Left kidney (tissue), 2 donors: ENCODE measurements around the gene SYTL5. TPM values are rescaled to one million over a fixed set of nuclear protein-coding genes. Genes with fewer than 3 reads are reported as not detected.

ENCODE experiments used
- DNase-seq: peaks from one replicate; pipeline ENCODE4 v3.0.0-alpha.2; 2013
- polyA plus RNA-seq: library from polyadenylated mRNA; unstranded; fragments of 120-200 nt; gene quantifications from one replicate; pipeline ENCODE4 v1.2.1, GENCODE V29; 2013; ENCODE audit not compliant: insufficient read length

SYTL5 gene
- polyA plus RNA-seq, 1 donor = 3.3 TPM

GRCh38 chrX:38028300-38028699 lies 21.9 kb downstream of the SYTL5 start:
- DNase-seq = no peak

DNA sequence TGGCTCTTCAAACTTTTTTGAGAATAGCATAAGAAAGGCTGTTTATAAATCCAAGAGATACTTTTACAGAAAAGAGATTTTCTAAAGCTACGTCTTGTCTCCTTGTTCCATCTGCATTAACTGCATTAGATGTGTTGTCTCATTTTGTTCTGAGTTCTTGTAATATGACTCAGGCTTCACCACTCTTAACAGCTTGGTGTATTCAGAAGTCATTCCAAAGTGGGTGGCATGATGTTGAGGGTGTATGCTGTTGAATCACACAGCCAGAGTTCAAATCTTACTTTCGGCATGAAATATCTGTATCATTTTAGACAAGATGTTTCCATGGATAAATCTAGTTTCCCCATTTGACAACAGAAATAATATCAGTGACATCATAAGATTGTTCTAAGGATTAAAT lies 30.1 kb downstream of the SYTL5 start:
- no peak for DNase-seq

GRCh38 chrX:38038501-38038900 lies 32.1 kb downstream of the SYTL5 start:
- no peak for DNase-seq

DNA sequence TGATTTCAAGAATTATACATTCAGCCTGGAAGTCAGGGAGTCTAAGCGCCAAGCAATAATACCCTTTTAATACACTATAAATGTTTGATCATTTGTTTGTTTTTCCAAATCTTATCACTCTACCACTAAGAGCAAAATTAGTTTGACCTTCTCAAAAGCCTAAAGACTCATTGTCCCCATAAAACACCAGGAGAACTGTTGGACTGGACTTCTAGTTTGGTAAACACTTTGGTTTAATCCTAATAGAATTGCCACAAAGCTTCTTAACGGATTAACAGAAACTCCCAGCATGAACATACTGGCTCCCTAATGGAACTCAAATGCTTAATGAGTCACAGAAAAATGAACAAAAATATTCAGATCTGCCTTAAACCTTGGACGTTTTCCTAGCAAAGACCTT lies 34.9 kb downstream of the SYTL5 start:
- no peak for DNase-seq

DNA sequence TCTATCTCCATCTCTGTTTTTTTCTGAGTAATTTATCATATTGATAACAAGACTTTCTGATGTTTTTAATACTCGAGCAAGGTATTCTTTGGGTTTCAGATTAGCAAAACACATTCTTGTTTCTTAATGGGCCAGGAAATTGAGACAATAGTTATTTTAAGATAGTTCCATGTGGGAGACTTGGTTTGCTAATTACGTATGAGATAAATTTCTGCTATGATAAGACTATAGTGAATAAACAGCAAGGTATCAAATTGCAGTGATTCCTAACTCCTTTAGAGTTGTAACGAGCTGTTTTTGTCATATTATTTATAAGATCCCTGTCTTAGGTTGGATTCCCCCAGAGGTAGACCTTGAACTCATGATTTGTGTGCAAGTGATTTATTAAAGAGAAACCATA lies 38.3 kb downstream of the SYTL5 start:
- DNase-seq = no peak

DNA sequence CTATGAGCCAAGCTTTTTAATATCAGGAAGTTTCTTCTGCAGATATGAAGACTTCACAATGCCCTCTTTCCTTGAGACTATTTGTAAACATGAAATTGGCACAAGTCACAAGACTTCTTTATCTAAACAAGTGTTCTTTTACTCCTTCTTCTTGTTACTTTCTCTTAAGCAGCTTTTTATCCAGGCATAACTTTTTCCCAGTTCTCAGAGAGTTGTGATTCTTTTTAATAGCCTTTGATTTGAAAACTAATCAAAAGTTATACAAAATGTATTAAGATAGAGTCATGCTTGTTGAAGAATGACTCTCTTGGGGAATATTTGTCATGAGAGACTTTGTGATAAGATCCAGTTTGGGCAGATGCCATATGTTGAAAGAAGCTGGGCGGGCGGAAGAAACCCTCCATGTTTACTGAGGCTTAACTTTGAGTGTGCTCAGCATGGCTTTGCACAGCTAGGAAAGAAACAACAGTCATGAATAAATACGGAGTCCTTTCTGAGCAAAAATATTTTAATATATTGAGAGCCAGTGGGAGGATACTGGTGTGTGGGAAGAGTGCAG lies 39.3 kb downstream of the SYTL5 start:
- peak; percentile 20 for DNase-seq

GRCh38 chrX:38048886-38049285 lies 42.5 kb downstream of the SYTL5 start:
- no peak for DNase-seq

DNA sequence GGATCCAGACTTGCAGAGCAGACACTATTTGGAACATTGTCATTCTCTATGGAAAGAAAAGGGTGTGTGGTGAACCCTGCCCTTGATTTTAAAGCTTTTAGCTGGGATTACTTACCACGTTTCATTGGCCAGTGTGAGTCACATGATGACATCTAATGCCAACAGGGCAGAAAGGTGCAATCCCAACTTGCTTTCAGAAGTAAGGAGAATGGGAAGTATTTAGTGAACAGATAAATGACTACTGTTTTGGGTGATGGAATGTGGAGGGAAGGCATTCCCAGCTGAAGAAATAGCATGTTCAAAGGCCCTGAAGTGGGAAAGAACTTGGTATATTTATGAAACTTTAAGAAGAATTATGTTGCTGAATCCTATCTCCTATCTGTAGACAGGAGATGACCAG lies 44.5 kb downstream of the SYTL5 start:
- DNase-seq = no peak

DNA sequence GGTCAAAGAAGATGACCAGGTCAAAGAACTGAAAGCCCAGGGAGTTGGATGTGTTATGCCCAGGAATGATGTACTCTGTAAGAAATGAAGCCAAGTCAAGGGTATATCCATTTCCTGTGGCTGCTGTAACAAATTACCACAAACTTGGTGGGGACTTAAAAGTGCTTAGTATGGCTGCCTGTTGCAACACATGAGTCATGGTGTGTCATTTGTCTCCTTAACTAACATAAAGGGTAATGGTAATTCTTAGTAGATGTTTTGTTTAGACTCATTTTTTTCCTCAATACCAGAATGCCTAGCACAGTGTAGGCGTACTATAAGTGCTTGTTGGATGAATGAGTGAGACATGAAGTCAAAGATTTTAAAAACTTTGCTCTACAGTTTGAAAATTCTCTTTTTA lies 45.7 kb downstream of the SYTL5 start:
- no peak for DNase-seq

- no peak for DNase-seq
Measured at GRCh38 chrX:38055170-38055847, 49.0 kb downstream of the SYTL5 start.

GRCh38 chrX:38060331-38060878 lies 54.1 kb downstream of the SYTL5 start:
- DNase-seq = no peak

GRCh38 chrX:38061335-38061734 lies 55.0 kb downstream of the SYTL5 start:
- no peak for DNase-seq

GRCh38 chrX:38066934-38067333 lies 60.6 kb downstream of the SYTL5 start:
- DNase-seq = no peak

DNA sequence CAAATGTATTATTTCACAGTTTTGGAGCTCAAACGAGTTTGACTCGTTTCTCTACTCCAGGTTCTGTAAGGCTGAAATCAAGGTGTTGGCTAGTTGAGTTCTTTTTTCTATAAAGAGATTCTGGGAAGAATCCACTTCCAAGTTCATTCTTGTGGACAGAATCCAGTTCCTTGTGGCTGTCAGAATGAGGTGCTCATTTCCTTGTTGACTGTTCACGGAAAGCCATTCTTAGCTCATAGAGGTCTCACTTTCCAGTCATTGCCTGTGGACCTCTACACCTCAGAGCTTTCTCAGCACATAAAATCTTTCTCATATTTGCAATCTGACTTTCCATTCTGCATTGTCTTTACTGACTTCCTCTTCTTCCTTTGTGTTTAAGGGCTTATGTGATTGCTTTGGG lies 62.9 kb downstream of the SYTL5 start:
- no peak for DNase-seq

- DNase-seq = no peak
Measured at GRCh38 chrX:38069991-38070390, 63.6 kb downstream of the SYTL5 start.

- DNase-seq = no peak
Measured at GRCh38 chrX:38079463-38079862, 73.1 kb downstream of the SYTL5 start.

GRCh38 chrX:38080808-38081207 lies 74.5 kb downstream of the SYTL5 start:
- DNase-seq = no peak

DNA sequence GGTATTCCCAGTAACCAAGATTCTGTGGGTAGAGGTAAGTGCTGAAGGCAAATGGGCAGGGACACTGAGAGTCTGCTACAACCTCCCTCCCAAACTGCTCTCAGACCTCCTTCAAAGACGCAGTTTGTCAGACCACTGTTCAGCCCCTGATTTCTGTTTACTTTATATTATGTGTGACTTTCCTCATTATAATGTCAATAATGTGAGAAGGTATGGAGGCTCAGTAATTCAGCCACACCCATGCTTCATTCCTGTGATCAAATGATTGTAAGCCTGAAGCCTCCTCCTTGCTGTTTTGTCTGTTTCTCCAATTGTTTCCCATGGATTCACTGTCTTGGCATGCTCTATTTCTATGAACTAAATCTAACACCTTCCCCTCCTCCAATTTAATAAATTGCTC lies 75.6 kb downstream of the SYTL5 start:
- DNase-seq = no peak

DNA sequence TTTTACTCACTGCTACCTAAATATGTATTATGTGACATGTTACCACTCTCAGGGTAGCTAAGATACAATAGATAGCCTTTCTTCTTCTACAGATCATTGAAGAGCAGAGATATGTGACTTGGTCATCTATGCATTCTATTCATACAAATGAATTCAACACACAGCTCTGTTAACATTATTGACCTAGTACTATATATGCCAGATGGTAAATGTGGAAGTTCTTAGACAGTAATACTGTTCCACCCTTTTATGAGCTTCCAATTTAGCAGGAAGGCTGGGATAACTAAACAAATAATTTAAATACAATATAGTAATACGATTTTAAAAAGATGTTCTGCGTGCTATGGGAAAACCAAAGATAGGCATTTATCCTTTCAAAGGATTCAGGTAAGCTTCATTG lies 76.0 kb downstream of the SYTL5 start:
- DNase-seq = no peak

- no peak for DNase-seq
Measured at GRCh38 chrX:38085813-38086212, 79.5 kb downstream of the SYTL5 start.

DNA sequence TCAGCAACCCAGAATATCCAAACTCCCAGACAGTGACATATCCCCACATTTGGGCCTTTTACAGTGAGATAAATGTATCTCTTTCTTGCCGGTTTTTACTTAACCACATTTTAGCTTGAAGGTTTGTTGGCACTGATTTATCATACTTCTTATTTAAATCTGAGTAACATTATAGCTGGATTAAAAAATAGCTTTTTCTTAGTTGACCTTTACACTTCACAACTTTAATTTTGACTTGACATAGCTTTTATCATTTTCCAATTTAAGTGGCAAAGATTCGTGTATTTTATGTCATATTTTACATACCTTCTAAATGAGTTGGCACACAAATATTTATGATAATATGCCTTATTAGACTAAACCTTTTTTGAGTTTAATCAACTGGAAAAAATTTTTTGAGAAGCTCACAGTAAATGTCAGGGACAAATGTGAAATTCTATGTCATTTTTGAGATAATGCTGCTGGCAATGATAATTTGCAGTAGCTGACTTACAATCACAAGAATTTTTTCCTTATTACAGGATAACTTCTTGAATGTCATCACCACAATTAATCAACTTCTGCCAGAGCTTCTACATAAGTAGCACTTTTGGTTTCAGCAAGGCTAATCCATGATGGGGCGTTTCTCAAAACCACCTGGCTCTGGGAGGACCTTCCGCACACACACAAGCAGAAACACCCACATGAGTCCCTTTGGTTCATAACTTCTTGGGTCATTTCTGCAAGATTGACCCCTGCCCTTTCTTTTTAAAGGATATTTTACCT lies 80.3 kb downstream of the SYTL5 start:
- no peak for DNase-seq

- no peak for DNase-seq
Measured at GRCh38 chrX:38087594-38087993, 81.2 kb downstream of the SYTL5 start.
